HEK293T (cell line): ENCODE data around the gene FTCDNL1.

Experiments
- ARNT ChIP-seq: fragments of 450-650 bp; IDR thresholded peaks from 2 replicates; pipeline ENCODE4 v1.6.1; 2017; ENCODE audit warnings: mild to moderate bottlenecking
- BHLHE40 ChIP-seq: fragments of 450-650 bp; IDR thresholded peaks from 2 replicates; pipeline ENCODE4 v1.6.1; 2016; ENCODE audit warnings: mild to moderate bottlenecking, moderate library complexity, borderline replicate concordance
- CTBP1 ChIP-seq: fragments of 450-650 bp; IDR thresholded peaks from 2 replicates; pipeline ENCODE4 v1.6.1; 2016; ENCODE audit warnings: borderline replicate concordance
- ELF4 ChIP-seq: fragments of 450-650 bp; IDR thresholded peaks from 2 replicates; pipeline ENCODE4 v1.6.1; 2017; ENCODE audit warnings: antibody characterized with exemption
- FOXA1 ChIP-seq: fragments of 450-650 bp; IDR thresholded peaks from 2 replicates; pipeline ENCODE4 v1.6.1; 2016; ENCODE audit warnings: mild to moderate bottlenecking
- FOXK2 ChIP-seq: fragments of 450-650 bp; IDR thresholded peaks from 2 replicates; pipeline ENCODE4 v1.6.1; 2016; ENCODE audit warnings: mild to moderate bottlenecking
- HDGF ChIP-seq: fragments of 450-650 bp; IDR thresholded peaks from 2 replicates; pipeline ENCODE4 v1.6.1; 2017; ENCODE audit warnings: antibody characterized with exemption, borderline replicate concordance
- LEF1 ChIP-seq: fragments of 450-650 bp; IDR thresholded peaks from 2 replicates; pipeline ENCODE4 v1.6.1; 2017; ENCODE audit warnings: mild to moderate bottlenecking, borderline replicate concordance
- NFRKB ChIP-seq: fragments of 450-650 bp; IDR thresholded peaks from 2 replicates; pipeline ENCODE4 v1.6.1; 2016; ENCODE audit warnings: mild to moderate bottlenecking, moderate library complexity
- SP1 ChIP-seq: fragments of 450-650 bp; IDR thresholded peaks from 2 replicates; pipeline ENCODE4 v1.6.1; 2017
- SUZ12 ChIP-seq: fragments of 450-650 bp; IDR thresholded peaks from 2 replicates; pipeline ENCODE4 v1.6.1; 2016; ENCODE audit warnings: mild to moderate bottlenecking
- TARDBP ChIP-seq: fragments of 450-650 bp; IDR thresholded peaks from 2 replicates; pipeline ENCODE4 v1.6.1; 2016
- TF ChIP-seq, protein P1 (sequence below): fragments of 450-650 bp; IDR thresholded peaks from 2 replicates; pipeline ENCODE4 v1.6.1; 2016

DNA sequence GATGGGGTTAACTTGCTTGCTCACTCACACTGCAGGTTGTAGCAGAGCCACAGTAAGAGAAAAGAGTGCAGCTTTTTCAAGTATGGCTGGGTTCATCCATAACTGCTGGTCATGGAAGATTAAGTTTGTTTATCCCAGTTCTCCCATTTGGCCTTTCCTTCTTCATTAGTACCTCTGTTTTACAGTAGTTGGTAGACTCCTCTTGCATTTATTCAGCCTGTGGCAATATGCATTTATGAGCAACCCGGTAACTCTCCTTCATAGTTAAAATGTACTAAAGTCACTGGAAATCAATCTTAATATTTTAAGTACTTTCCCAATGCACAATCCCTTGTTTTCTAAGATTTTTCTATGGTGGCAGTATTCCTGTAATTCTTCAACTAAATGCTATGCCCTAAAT, 14.0 kb downstream of the FTCDNL1 start:
- TF ChIP-seq SP1 (no peak), SUZ12 (no peak), FOXA1 (no peak), BHLHE40 (no peak), NFRKB (no peak), FOXK2 (no peak), ELF4 (no peak), HDGF (no peak), ARNT (no peak), LEF1 (no peak), TARDBP (no peak), CTBP1 (no peak)
- TF ChIP-seq, protein P1, sequence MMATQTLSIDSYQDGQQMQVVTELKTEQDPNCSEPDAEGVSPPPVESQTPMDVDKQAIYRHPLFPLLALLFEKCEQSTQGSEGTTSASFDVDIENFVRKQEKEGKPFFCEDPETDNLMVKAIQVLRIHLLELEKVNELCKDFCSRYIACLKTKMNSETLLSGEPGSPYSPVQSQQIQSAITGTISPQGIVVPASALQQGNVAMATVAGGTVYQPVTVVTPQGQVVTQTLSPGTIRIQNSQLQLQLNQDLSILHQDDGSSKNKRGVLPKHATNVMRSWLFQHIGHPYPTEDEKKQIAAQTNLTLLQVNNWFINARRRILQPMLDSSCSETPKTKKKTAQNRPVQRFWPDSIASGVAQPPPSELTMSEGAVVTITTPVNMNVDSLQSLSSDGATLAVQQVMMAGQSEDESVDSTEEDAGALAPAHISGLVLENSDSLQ: no peak
